Measurements from ENCODE around the gene MMAB.

GRCh38 chr12:109583733-109584132 is 10.4 kb upstream of the MMAB start:
- TF ChIP-seq, protein P1, sequence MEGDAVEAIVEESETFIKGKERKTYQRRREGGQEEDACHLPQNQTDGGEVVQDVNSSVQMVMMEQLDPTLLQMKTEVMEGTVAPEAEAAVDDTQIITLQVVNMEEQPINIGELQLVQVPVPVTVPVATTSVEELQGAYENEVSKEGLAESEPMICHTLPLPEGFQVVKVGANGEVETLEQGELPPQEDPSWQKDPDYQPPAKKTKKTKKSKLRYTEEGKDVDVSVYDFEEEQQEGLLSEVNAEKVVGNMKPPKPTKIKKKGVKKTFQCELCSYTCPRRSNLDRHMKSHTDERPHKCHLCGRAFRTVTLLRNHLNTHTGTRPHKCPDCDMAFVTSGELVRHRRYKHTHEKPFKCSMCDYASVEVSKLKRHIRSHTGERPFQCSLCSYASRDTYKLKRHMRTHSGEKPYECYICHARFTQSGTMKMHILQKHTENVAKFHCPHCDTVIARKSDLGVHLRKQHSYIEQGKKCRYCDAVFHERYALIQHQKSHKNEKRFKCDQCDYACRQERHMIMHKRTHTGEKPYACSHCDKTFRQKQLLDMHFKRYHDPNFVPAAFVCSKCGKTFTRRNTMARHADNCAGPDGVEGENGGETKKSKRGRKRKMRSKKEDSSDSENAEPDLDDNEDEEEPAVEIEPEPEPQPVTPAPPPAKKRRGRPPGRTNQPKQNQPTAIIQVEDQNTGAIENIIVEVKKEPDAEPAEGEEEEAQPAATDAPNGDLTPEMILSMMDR (IDR thresholded peaks at IDR 0.05), result no peak
- TF ChIP-seq POLR2A (IDR thresholded peaks at IDR 0.05) (no peak), POLR2AphosphoS5 (IDR thresholded peaks at IDR 0.05) (no peak)

All from gastroesophageal sphincter (tissue), 3 donors.